Ishikawa (cell line): Measurements from ENCODE around the gene CFAP210.

ENCODE experiments used
- CEBPB ChIP-seq: IDR thresholded peaks from 2 replicates; pipeline ENCODE4 v1.6.1; 2012
- CREB1 ChIP-seq: IDR thresholded peaks from 2 replicates; pipeline ENCODE4 v1.6.1; 2012; ENCODE audit warnings: low read depth
- EGR1 ChIP-seq: IDR thresholded peaks from 2 replicates; pipeline ENCODE4 v1.6.1; 2012
- EP300 ChIP-seq: IDR thresholded peaks from 2 replicates; pipeline ENCODE4 v1.6.1; 2012; ENCODE audit warnings: borderline replicate concordance
- FOXM1 ChIP-seq: IDR thresholded peaks from 2 replicates; pipeline ENCODE4 v1.6.1; 2012; ENCODE audit warnings: low read depth, borderline replicate concordance
- MAX ChIP-seq: IDR thresholded peaks from 2 replicates; pipeline ENCODE4 v1.6.1; 2012
- NFIC ChIP-seq: IDR thresholded peaks from 2 replicates; pipeline ENCODE4 v1.6.1; 2012
- RAD21 ChIP-seq: IDR thresholded peaks from 2 replicates; pipeline ENCODE4 v1.6.1; 2012; ENCODE audit warnings: low read depth
- REST ChIP-seq: IDR thresholded peaks from 2 replicates; pipeline ENCODE4 v1.6.1; 2012; ENCODE audit warnings: low read depth, mild to moderate bottlenecking
- TAF1 ChIP-seq: IDR thresholded peaks from 2 replicates; pipeline ENCODE4 v1.6.1; 2012; ENCODE audit warnings: low read depth, mild to moderate bottlenecking
- TCF12 ChIP-seq: IDR thresholded peaks from 2 replicates; pipeline ENCODE4 v1.6.1; 2012; ENCODE audit warnings: low read depth
- TEAD4 ChIP-seq: IDR thresholded peaks from 2 replicates; pipeline ENCODE4 v1.6.1; 2012
- USF1 ChIP-seq: IDR thresholded peaks from 2 replicates; pipeline ENCODE4 v1.6.1; 2012
- YY1 ChIP-seq: IDR thresholded peaks from 2 replicates; pipeline ENCODE4 v1.6.1; 2012; ENCODE audit warnings: low read depth
- ZBTB7A ChIP-seq: IDR thresholded peaks from 2 replicates; pipeline ENCODE4 v1.6.1; 2012; ENCODE audit warnings: low read depth

The CFAP210 gene

GRCh38 chr2:169641464-169641863 lies 52.7 kb downstream of the CFAP210 start:
- TF ChIP-seq TEAD4 (no peak), YY1 (no peak), MAX (no peak), REST (no peak), EGR1 (no peak), USF1 (no peak), TAF1 (no peak), FOXM1 (no peak), RAD21 (no peak), NFIC (no peak), TCF12 (no peak), ZBTB7A (no peak), EP300 (no peak), CREB1 (no peak), CEBPB (no peak)

- TF ChIP-seq YY1 (no peak), TEAD4 (no peak), USF1 (no peak), NFIC (no peak), EGR1 (no peak), CREB1 (no peak), ZBTB7A (no peak), REST (no peak), MAX (no peak), EP300 (no peak), RAD21 (no peak), TAF1 (no peak)
Measured at GRCh38 chr2:169640104-169640503, 54.1 kb downstream of the CFAP210 start.

GRCh38 chr2:169637620-169638019 lies 56.6 kb downstream of the CFAP210 start:
- TF ChIP-seq TEAD4 = no peak
- TF ChIP-seq EGR1 = no peak
- TF ChIP-seq TCF12 = no peak
- TF ChIP-seq EP300 = no peak
- peak; percentile 48; the same call in 1 of the 2 replicates for TF ChIP-seq CEBPB
- TF ChIP-seq USF1 = no peak
- TF ChIP-seq CREB1 = no peak

- no peak for TF ChIP-seq FOXM1
- no peak for TF ChIP-seq ZBTB7A
- no peak for TF ChIP-seq USF1
- TF ChIP-seq CEBPB = no peak
- no peak for TF ChIP-seq YY1
- TF ChIP-seq NFIC = no peak
- no peak for TF ChIP-seq CREB1
- TF ChIP-seq RAD21 = no peak
- no peak for TF ChIP-seq TEAD4
- no peak for TF ChIP-seq EP300
- no peak for TF ChIP-seq EGR1
- no peak for TF ChIP-seq MAX
- TF ChIP-seq TCF12 = no peak
- TF ChIP-seq TAF1 = no peak
- TF ChIP-seq REST = no peak
Measured at GRCh38 chr2:169636440-169637097, 57.6 kb downstream of the CFAP210 start.
